Measurements from ENCODE around the gene ARHGAP31.

DNA sequence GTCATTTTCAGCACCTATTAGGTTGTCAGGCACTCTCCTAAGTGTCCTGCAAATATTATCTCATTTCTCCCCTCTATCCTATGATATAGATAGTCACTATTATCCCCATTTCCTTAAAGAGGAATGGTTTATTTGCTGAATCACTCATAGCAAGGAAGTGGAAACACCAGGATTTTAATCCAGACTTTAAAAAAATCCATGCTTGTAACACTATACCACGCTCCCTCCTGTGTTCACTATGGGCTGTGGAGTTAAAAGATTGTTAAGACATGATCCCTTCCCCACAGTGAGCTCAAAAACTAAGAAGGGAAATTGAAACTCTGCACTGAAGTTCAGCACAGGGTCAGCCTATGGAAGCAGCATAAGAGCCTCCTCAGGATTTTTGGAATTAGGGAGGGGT lies 109.0 kb downstream of the ARHGAP31 start:
- TF ChIP-seq, protein P1, sequence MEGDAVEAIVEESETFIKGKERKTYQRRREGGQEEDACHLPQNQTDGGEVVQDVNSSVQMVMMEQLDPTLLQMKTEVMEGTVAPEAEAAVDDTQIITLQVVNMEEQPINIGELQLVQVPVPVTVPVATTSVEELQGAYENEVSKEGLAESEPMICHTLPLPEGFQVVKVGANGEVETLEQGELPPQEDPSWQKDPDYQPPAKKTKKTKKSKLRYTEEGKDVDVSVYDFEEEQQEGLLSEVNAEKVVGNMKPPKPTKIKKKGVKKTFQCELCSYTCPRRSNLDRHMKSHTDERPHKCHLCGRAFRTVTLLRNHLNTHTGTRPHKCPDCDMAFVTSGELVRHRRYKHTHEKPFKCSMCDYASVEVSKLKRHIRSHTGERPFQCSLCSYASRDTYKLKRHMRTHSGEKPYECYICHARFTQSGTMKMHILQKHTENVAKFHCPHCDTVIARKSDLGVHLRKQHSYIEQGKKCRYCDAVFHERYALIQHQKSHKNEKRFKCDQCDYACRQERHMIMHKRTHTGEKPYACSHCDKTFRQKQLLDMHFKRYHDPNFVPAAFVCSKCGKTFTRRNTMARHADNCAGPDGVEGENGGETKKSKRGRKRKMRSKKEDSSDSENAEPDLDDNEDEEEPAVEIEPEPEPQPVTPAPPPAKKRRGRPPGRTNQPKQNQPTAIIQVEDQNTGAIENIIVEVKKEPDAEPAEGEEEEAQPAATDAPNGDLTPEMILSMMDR (IDR thresholded peaks at IDR 0.05; ENCODE audit: low read length): no peak
- TF ChIP-seq EZH2 (IDR thresholded peaks at IDR 0.05; ENCODE audit: borderline replicate concordance, low read length): no peak
